Heart left ventricle (tissue), 13 donors: ENCODE data around the gene POLR2L.

Experiments used
- POLR2A ChIP-seq, 2 donors: fragments of 450-650 bp; IDR thresholded peaks; one replicate each; pipeline ENCODE4 v1.6.1; 2017; ENCODE audit warnings: antibody characterized with exemption in 2 of 2, mild to moderate bottlenecking in 2 of 2, moderate library complexity in 2 of 2
- TF ChIP-seq, protein P1 (sequence below), 12 donors: fragments of 200-600 bp; sonication (generic) in 4 of 12; IDR thresholded peaks; one replicate each; pipeline versions ENCODE4 v1.5.0 to v1.8.0; 2018 to 2022; ENCODE audit warnings: antibody characterized with exemption in 12 of 12, mild to moderate bottlenecking in 5 of 12
- donor health status: ischemic (EF 13 %, LVEDD 7.1; RV severe dilation, severe dysfunction).
- donor health status: DM: no; HTN: yes; CAD: no.
- donor health status: DM: no; HTN: no; CAD: no.
- donor health status: ischemic (EF 25% LVEDD 6.9; RV normal size, moderate dysfunction).
- donor health status: ischemic (EF 25% LVEDD 5.7; RV mildly dilated, moderate dysfunction).
- donor health status: ischemic (EF 35%, LVEDD 5.7; RV mildly dilated, moderate dysfunction).
- donor health status: nonischemic (EF 11% LVEDD 7.7; RV severe dilation, severe dysfunction).
- donor health status: DM: yes; HTN: yes; CAD: no.
- donor health status: PGD.
- donor health status: ischemic (EF 29% LVEDD 5.4; RV normal size, mild dysfunction).
- donor health status: nonischemic (EF 23%, LVEDD 6.1; RV moderate dilation, normal function).

- TF ChIP-seq POLR2A (IDR thresholded peaks at IDR 0.05): no peak
- TF ChIP-seq, protein P1, sequence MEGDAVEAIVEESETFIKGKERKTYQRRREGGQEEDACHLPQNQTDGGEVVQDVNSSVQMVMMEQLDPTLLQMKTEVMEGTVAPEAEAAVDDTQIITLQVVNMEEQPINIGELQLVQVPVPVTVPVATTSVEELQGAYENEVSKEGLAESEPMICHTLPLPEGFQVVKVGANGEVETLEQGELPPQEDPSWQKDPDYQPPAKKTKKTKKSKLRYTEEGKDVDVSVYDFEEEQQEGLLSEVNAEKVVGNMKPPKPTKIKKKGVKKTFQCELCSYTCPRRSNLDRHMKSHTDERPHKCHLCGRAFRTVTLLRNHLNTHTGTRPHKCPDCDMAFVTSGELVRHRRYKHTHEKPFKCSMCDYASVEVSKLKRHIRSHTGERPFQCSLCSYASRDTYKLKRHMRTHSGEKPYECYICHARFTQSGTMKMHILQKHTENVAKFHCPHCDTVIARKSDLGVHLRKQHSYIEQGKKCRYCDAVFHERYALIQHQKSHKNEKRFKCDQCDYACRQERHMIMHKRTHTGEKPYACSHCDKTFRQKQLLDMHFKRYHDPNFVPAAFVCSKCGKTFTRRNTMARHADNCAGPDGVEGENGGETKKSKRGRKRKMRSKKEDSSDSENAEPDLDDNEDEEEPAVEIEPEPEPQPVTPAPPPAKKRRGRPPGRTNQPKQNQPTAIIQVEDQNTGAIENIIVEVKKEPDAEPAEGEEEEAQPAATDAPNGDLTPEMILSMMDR (IDR thresholded peaks at IDR 0.05): no peak
Observed at GRCh38 chr11:801097-801780, 41.1 kb downstream of the POLR2L start.
